Activated naive CD8-positive, alpha-beta T cell treated with anti-CD3 and anti-CD28 coated beads for 36 hours (primary cell): Measurements from ENCODE around the gene ITGA2. TPM values are rescaled to one million over a fixed set of nuclear protein-coding genes. Genes with fewer than 3 reads are reported as not detected.

Source experiments
- DNase-seq: peaks from one replicate; pipeline ENCODE4 v3.0.0; 2021
- H3K27ac Mint-ChIP-seq: one replicate; pipeline ENCODE4 v1.8.0; 2022; ENCODE audit warnings: mild to moderate bottlenecking, moderate library complexity, mixed read lengths
- H3K27me3 Mint-ChIP-seq: one replicate; pipeline ENCODE4 v1.8.0; 2022; ENCODE audit warnings: mild to moderate bottlenecking, mixed read lengths
- H3K36me3 Mint-ChIP-seq: one replicate; pipeline ENCODE4 v1.8.0; 2021; ENCODE audit warnings: mild to moderate bottlenecking, mixed read lengths
- H3K4me1 Mint-ChIP-seq: one replicate; pipeline ENCODE4 v1.8.0; 2021; ENCODE audit warnings: mixed read lengths
- H3K4me3 Mint-ChIP-seq: one replicate; pipeline ENCODE4 v1.8.0; 2022; ENCODE audit warnings: mild to moderate bottlenecking, moderate library complexity, mixed read lengths
- H3K9me3 Mint-ChIP-seq: one replicate; pipeline ENCODE4 v1.8.0; 2022; ENCODE audit warnings: mixed read lengths
- total RNA-seq, 2 experiments: library from RNA; stranded (reverse); gene quantifications; one replicate each; pipeline ENCODE4 v1.2.3, GENCODE V29; 2021

Gene ITGA2
- total RNA-seq, 2 experiments from 2014 or later: 1.7 to 2.0 TPM

DNA sequence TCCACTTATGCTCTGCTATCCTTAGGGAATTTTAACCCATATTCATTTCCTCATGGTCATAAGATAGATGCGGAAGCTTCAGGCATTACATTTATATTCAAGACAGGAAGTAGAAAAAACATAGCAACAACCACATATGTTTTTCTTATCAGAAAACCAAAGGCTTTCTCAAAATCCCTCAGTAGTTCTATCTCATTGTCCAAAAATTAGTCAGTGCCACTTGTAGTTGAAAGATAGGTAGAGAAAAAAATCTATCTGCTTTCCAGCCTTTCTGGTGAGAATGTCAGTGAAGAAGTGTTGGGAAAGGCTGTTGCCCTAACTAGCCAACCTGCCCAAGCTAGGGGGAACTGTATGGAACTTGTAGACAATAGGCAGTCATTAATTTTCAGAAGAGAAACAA lies 143.9 kb downstream of the ITGA2 start:
- H3K4me3 Mint-ChIP-seq: no peak overlapping the region
- DNase-seq: no peak
- H3K27me3 Mint-ChIP-seq: no peaks in the 10 kb centered on the region
- peaks cover 1% of the 10 kb centered on the region for H3K9me3 Mint-ChIP-seq
- no peaks in the 10 kb centered on the region for H3K4me1 Mint-ChIP-seq
- H3K36me3 Mint-ChIP-seq: no peaks in the 10 kb centered on the region
- no peak overlapping the region for H3K27ac Mint-ChIP-seq

Other genes with a start within 250 kb of the ITGA2 start
- gene ITGA1, start 201.4 kb upstream of the ITGA2 start, total RNA-seq: 1 to 10 TPM; 6.9 to 9.9 TPM
- 10 to 100 TPM; 24.8 TPM for gene PELO, start 201.4 kb upstream of the ITGA2 start, total RNA-seq
- gene MOCS2, start 120.4 kb downstream of the ITGA2 start, total RNA-seq: 10 to 100 TPM; 27.0 to 32.0 TPM